Stomach (tissue), 9 donors: ENCODE data around the gene UQCC2. TPM values are rescaled to one million over a fixed set of nuclear protein-coding genes. Genes with fewer than 3 reads are reported as not detected.
A peak's percentile ranks its signal among the peaks of the same experiment; 100 is the strongest.

ENCODE experiments used
- DNase-seq, 2 donors: peaks; one replicate each; pipeline versions ENCODE4 v3.0.0 to v3.0.0-alpha.2; 2013 to 2019
- H3K27ac ChIP-seq, 5 donors: fragments of 200-600 bp in 4 of 5; sonication (generic) in 4 of 5; one replicate each; pipeline ENCODE4 v1.5.1; 2013 to 2019; ENCODE audit warnings: mild to moderate bottlenecking in 1 of 5, moderate library complexity in 1 of 5
- H3K27me3 ChIP-seq, 3 donors: fragments of 200-600 bp; sonication (generic); one replicate each; pipeline ENCODE4 v1.5.1; 2017 to 2019; ENCODE audit warnings: mixed run types in 1 of 3
- H3K36me3 ChIP-seq, 4 donors: fragments of 200-600 bp; sonication (generic); 1 replicate in 3 of 4; 2 replicates in 1 of 4; pipeline ENCODE4 v1.5.1; 2016 to 2019
- H3K4me1 ChIP-seq, 4 donors: fragments of 200-600 bp; sonication (generic); one replicate each; pipeline ENCODE4 v1.5.1; 2016 to 2019
- H3K4me3 ChIP-seq, 4 donors: fragments of 200-600 bp; sonication (generic) in 3 of 4; one replicate each; pipeline ENCODE4 v1.5.1; 2016 to 2019; ENCODE audit warnings: mild to moderate bottlenecking in 1 of 4
- H3K9me3 ChIP-seq, 4 donors: fragments of 200-600 bp; sonication (generic); one replicate each; pipeline ENCODE4 v1.5.1; 2016 to 2019
- CTCF ChIP-seq, 7 experiments: fragments of 450-650 bp in 4 of 7; fragments of 200-600 bp in 3 of 7; sonication (generic) in 3 of 7; IDR thresholded peaks; one replicate each; pipeline ENCODE4 v1.5.1; 2016 to 2019; ENCODE audit warnings: antibody characterized with exemption in 7 of 7, control low read depth in 2 of 7, mild to moderate bottlenecking in 1 of 7
- EP300 ChIP-seq: sonication (generic); formaldehyde crosslinking; IDR thresholded peaks from one replicate; pipeline ENCODE4 v1.6.1; 2017; ENCODE audit warnings: antibody characterized with exemption
- POLR2A ChIP-seq, 4 donors: fragments of 450-650 bp; IDR thresholded peaks; one replicate each; pipeline ENCODE4 v1.6.1; 2016; ENCODE audit warnings: antibody characterized with exemption in 4 of 4, control low read depth in 2 of 4, mild to moderate bottlenecking in 1 of 4, moderate library complexity in 1 of 4
- POLR2AphosphoS5 ChIP-seq, 3 donors: sonication (generic); formaldehyde crosslinking; IDR thresholded peaks; one replicate each; pipeline ENCODE4 v1.6.1; 2016; ENCODE audit warnings: antibody characterized with exemption in 3 of 3
- WGBS, 5 donors: extraction: QIAGEN DNeasy Blood & Tissue Kit in 3 of 5; methylation state at CpG; one replicate each; pipeline versions ENCODE4 v1.1.5 to v1.1.7; 2013 to 2018; 5-methylcytosine and 5-hydroxymethylcytosine counted together
- intact Hi-C: fragments of 100-400 bp; cut with DNase I; formaldehyde crosslinking; loops from one replicate; pipeline ENCODE4 v1.15.1; 2023; ENCODE audit warnings: low total_unique reads
- polyA plus RNA-seq, 3 donors: library from polyadenylated mRNA; stranded (reverse); fragments of 200-250 nt; gene quantifications; one replicate each; pipeline ENCODE4 v1.2.3, GENCODE V29; 2013
- total RNA-seq, 5 donors: library from RNA; depleted of rRNA; stranded (reverse); fragments of >200 nt; gene quantifications; one replicate each; pipeline versions ENCODE4 v1.1.0 to v1.2.3, GENCODE V29; 2014 to 2016
- donor health status: healthy with polysubstance abuse.
- donor health status: Bipolar disorder and iron deficiency.
- donor health status: healthy.

Gene UQCC2
- total and polyA plus RNA-seq, 8 donors: 4.7 to 109 (median 24.7) TPM

- Histone ChIP-seq H3K4me3 (no peak overlapping the region), H3K9me3 (no peaks in the 10 kb centered on the region), H3K27me3 (peaks cover 0 to 16% (median 0%) of the 10 kb centered on the region in 3 donors), H3K27ac (no peak overlapping the region), H3K36me3 (no peaks in the 10 kb centered on the region), H3K4me1 (peaks cover 0 to 43% (median 6%) of the 10 kb centered on the region in 4 donors)
- TF ChIP-seq EP300 (no peak), POLR2AphosphoS5 (IDR thresholded peaks at IDR 0.05) (no peak), POLR2A (IDR thresholded peaks at IDR 0.05) (no peak), CTCF (IDR thresholded peaks at IDR 0.05) (no peak)
- peak in 1 of 2 donors; percentile 51 for DNase-seq
- intact Hi-C loops: no loop called here
- WGBS, 5 donors: 72 to 82% (median 74%) methylated on average over 7 of the region's 7 CpGs
Observed at GRCh38 chr6:33742837-33743236, 31.3 kb upstream of the UQCC2 start.

DNA sequence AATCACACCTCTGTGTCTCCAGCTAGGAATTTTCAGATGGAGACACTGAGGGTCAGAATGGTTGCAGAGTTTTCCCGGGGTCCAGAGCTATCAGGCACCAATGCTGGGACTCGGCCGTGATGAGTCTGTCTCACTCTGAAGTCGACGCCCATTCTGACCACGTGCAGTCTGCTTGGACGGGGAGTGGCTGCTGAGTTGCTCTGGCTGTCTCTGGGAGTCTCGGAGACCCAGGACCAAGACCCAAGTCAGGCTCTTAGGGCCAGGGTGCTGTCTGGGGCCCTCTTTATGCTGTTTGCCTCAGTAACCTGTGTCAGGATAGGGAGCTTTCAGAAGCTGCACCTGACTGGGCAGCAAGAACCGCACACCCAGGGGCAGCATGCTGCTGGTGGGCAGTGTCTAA is 30.6 kb upstream of the UQCC2 start:
- peaks cover 0 to 16% (median 0%) of the 10 kb centered on the region in 3 donors for H3K27me3 ChIP-seq
- H3K27ac ChIP-seq: no peak overlapping the region
- no peaks in the 10 kb centered on the region for H3K9me3 ChIP-seq
- intact Hi-C loops: no loop called here
- peaks cover 0 to 43% (median 6%) of the 10 kb centered on the region in 4 donors for H3K4me1 ChIP-seq
- 52 to 77% (median 56%) methylated on average over 6 to 9 of the region's 9 CpGs for WGBS, 5 donors
- H3K36me3 ChIP-seq: no peaks in the 10 kb centered on the region
- DNase-seq: no peak
- TF ChIP-seq POLR2AphosphoS5 (IDR thresholded peaks at IDR 0.05) (no peak), EP300 (no peak), POLR2A (IDR thresholded peaks at IDR 0.05) (no peak), CTCF (IDR thresholded peaks at IDR 0.05) (no peak)
- no peak overlapping the region for H3K4me3 ChIP-seq

DNA sequence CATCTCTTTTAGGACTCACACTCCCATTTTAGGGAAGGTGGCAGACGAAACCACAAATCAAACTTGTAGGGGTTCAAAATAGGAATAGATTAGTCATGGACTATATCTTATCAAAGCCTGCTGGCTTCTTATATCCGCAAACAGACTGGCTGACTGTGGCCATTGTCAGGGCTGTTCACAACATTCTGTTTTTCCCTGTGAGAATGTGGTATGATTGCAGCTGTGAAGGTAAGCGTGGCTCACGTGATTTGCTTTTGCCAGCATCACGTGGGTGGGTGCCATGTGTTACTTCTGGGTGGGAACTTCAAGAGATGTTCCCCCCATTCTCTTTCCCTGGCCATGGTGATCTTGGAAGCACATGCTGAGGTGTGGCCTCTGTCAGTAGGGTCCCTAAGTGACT is 29.3 kb upstream of the UQCC2 start:
- Histone ChIP-seq H3K27ac (peak overlapping the region in 3 of 5 donors; percentile 18 to 38 (median 20)), H3K4me1 (peaks cover 0 to 37% (median 6%) of the 10 kb centered on the region in 4 donors), H3K4me3 (no peak overlapping the region), H3K9me3 (no peaks in the 10 kb centered on the region), H3K36me3 (no peaks in the 10 kb centered on the region), H3K27me3 (peaks cover 0 to 6% (median 0%) of the 10 kb centered on the region in 3 donors)
- 32 to 62% (median 41%) methylated on average over 5 of the region's 5 CpGs for WGBS, 5 donors
- TF ChIP-seq POLR2AphosphoS5 (IDR thresholded peaks at IDR 0.05) (peak in 1 of 3 donors; percentile 47), CTCF (IDR thresholded peaks at IDR 0.05) (no peak), EP300 (no peak), POLR2A (IDR thresholded peaks at IDR 0.05) (no peak)
- intact Hi-C loops: no loop called here
- peak; percentile 41 to 55 for DNase-seq

DNA sequence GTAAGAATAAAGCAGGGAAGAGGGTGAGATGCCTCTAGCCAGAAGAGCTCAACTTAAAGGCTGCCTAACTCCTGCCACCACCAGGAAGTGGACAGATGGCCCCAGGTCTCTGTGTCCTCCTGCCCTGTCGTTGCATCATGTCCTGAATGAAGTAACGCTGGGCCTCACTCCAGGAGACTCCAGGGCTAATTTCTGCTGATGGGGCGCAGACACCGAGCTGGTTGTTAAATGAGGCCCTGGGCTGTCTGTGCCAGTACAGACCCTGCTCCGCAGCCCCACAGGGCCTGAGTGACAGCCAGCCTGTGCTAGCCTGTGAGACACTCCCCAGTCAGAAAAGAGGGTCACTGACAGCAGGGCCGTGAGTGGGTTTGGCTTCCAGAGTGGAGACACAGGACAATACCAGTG is 28.7 kb upstream of the UQCC2 start:
- WGBS, 5 donors: 74 to 91% (median 79%) methylated on average over 6 of the region's 6 CpGs
- intact Hi-C loops: no loop called here
- Histone ChIP-seq H3K4me1 (peaks cover 0 to 37% (median 6%) of the 10 kb centered on the region in 4 donors), H3K9me3 (no peaks in the 10 kb centered on the region), H3K4me3 (no peak overlapping the region), H3K27me3 (peaks cover 0 to 6% (median 0%) of the 10 kb centered on the region in 3 donors), H3K27ac (peak overlapping the region in 2 of 5 donors; percentile 18 to 38), H3K36me3 (no peaks in the 10 kb centered on the region)
- DNase-seq: peak in 1 of 2 donors; percentile 37
- TF ChIP-seq CTCF (IDR thresholded peaks at IDR 0.05) (no peak), EP300 (no peak), POLR2AphosphoS5 (IDR thresholded peaks at IDR 0.05) (no peak), POLR2A (IDR thresholded peaks at IDR 0.05) (no peak)
